Measurements from ENCODE around the gene TPH2.

- no peak for TF ChIP-seq FOXA1 (IDR thresholded peaks at IDR 0.05)
- TF ChIP-seq ARNT (IDR thresholded peaks at IDR 0.05): no peak
- TF ChIP-seq NFRKB (IDR thresholded peaks at IDR 0.05): no peak
- TF ChIP-seq SP1 (IDR thresholded peaks at IDR 0.05): no peak
- TF ChIP-seq SUZ12 (IDR thresholded peaks at IDR 0.05): no peak
- no peak for TF ChIP-seq ELF4 (IDR thresholded peaks at IDR 0.05)
- TF ChIP-seq FOXM1 (IDR thresholded peaks at IDR 0.05; ENCODE audit: borderline replicate concordance): no peak
- no peak for TF ChIP-seq LEF1 (IDR thresholded peaks at IDR 0.05; ENCODE audit: borderline replicate concordance)
- no peak for TF ChIP-seq FOXK2 (IDR thresholded peaks at IDR 0.05)
- TF ChIP-seq BHLHE40 (IDR thresholded peaks at IDR 0.05; ENCODE audit: borderline replicate concordance): no peak
Observed at GRCh38 chr12:71973687-71974086, 35.0 kb downstream of the TPH2 start.
